Activated CD4-positive, alpha-beta T cell treated with anti-CD3 and anti-CD28 coated beads, Interleukin-2, amount 10 ng/mL, durations not matched to agents 7 days and 5 days (primary cell): ENCODE measurements around the gene ABTB2. TPM values are rescaled to one million over a fixed set of nuclear protein-coding genes. Genes with fewer than 3 reads are reported as not detected.

Experiments used
- CTCF ChIA-PET: fragments of 350-600 bp; sonication (Branson Sonifier 250); formaldehyde crosslinking; loops from one replicate; lab custom pipeline; 2021; ENCODE audit warnings: antibody characterized with exemption; lab: Charles Lee
- POLR2A ChIA-PET: fragments of 350-600 bp; sonication (Branson Sonifier 250); formaldehyde crosslinking; loops from one replicate; lab custom pipeline; 2021; ENCODE audit warnings: antibody characterized with exemption; lab: Charles Lee
- DNase-seq: peaks from one replicate; pipeline ENCODE4 v3.0.0-alpha.2; 2020
- H3K27ac Mint-ChIP-seq: one replicate; pipeline ENCODE4 v1.8.0; 2021; ENCODE audit warnings: mild to moderate bottlenecking, moderate library complexity, mixed read lengths
- H3K27me3 Mint-ChIP-seq: one replicate; pipeline ENCODE4 v1.8.0; 2021; ENCODE audit warnings: mixed read lengths
- H3K36me3 Mint-ChIP-seq: one replicate; pipeline ENCODE4 v1.8.0; 2021; ENCODE audit warnings: low read depth, mixed read lengths
- H3K4me1 Mint-ChIP-seq: one replicate; pipeline ENCODE4 v1.8.0; 2021; ENCODE audit warnings: mixed read lengths
- H3K4me3 Mint-ChIP-seq: one replicate; pipeline ENCODE4 v1.8.0; 2021; ENCODE audit warnings: mild to moderate bottlenecking, moderate library complexity, mixed read lengths
- H3K9me3 Mint-ChIP-seq: one replicate; pipeline ENCODE4 v1.8.0; 2021; ENCODE audit warnings: mixed read lengths
- total RNA-seq, 2 experiments: library from RNA; stranded (reverse); gene quantifications; one replicate each; pipeline ENCODE4 v1.2.3, GENCODE V29; 2021

ABTB2 gene
- total RNA-seq, 2 experiments from 2014 or later, result 0.55 to 0.65 TPM

GRCh38 chr11:34179026-34179675, 178.7 kb downstream of the ABTB2 start:
- no peaks in the 10 kb centered on the region for H3K36me3 Mint-ChIP-seq

GRCh38 chr11:34178209-34178821, 179.5 kb downstream of the ABTB2 start:
- no peaks in the 10 kb centered on the region for H3K36me3 Mint-ChIP-seq
- H3K27me3 Mint-ChIP-seq, result peaks cover 6% of the 10 kb centered on the region
- CTCF ChIA-PET, result interaction anchor here (0.8 to 1.7 kb wide), 8 partner anchors 16 to 276 kb away, joined by 3 to 5 read pairs (median 3); partner anchors contain the start of gene ABTB2
- H3K9me3 Mint-ChIP-seq, result no peaks in the 10 kb centered on the region
- POLR2A ChIA-PET, result no interaction called here
- H3K27ac Mint-ChIP-seq, result no peak overlapping the region
- peaks cover 22% of the 10 kb centered on the region for H3K4me1 Mint-ChIP-seq
- DNase-seq, result no peak
- no peak overlapping the region for H3K4me3 Mint-ChIP-seq

More at GRCh38 chr11:34179026-34179675, 178.7 kb downstream of the ABTB2 start:
- Mint-ChIP-seq H3K4me1 (peaks cover 18% of the 10 kb centered on the region), H3K9me3 (no peaks in the 10 kb centered on the region), H3K27ac (no peak overlapping the region), H3K4me3 (no peak overlapping the region), H3K27me3 (peaks cover 6% of the 10 kb centered on the region)
- no peak for DNase-seq
- ChIA-PET POLR2A (no interaction called here), CTCF (interaction anchor here (0.6 to 1.7 kb wide), 10 partner anchors 17 to 276 kb away, joined by 3 to 4 read pairs (median 3); partner anchors contain the start of gene ABTB2)

GRCh38 chr11:34176751-34177209, 181.0 kb downstream of the ABTB2 start:
- Mint-ChIP-seq H3K4me3 (no peak overlapping the region), H3K27ac (no peak overlapping the region), H3K36me3 (no peaks in the 10 kb centered on the region), H3K27me3 (peaks cover 6% of the 10 kb centered on the region), H3K9me3 (no peaks in the 10 kb centered on the region), H3K4me1 (peaks cover 22% of the 10 kb centered on the region)
- POLR2A ChIA-PET, result no interaction called here
- CTCF ChIA-PET, result interaction anchor here (1.1 to 4.7 kb wide), 2 partner anchors 10 to 16 kb away, joined by 3 to 77 read pairs; no protein-coding TSS in a partner anchor
- DNase-seq, result no peak

- no peak overlapping the region for H3K27ac Mint-ChIP-seq
- no peaks in the 10 kb centered on the region for H3K36me3 Mint-ChIP-seq
- no peak for DNase-seq
- peaks cover 6% of the 10 kb centered on the region for H3K27me3 Mint-ChIP-seq
- peaks cover 22% of the 10 kb centered on the region for H3K4me1 Mint-ChIP-seq
- no peaks in the 10 kb centered on the region for H3K9me3 Mint-ChIP-seq
- ChIA-PET CTCF (interaction anchor here (1.0 to 4.7 kb wide), 13 partner anchors 12 to 190 kb away, joined by 3 to 77 read pairs (median 7); partner anchors contain the start of gene ABTB2), POLR2A (no interaction called here)
- no peak overlapping the region for H3K4me3 Mint-ChIP-seq
Observed at GRCh38 chr11:34175284-34176019, 182.4 kb downstream of the ABTB2 start.

GRCh38 chr11:34174412-34175041, 183.3 kb downstream of the ABTB2 start:
- POLR2A ChIA-PET, result interaction anchor here (0.6 kb wide), 1 partner anchor 59 kb away, joined by 4 read pairs; no protein-coding TSS in a partner anchor

GRCh38 chr11:34173050-34173449, 184.8 kb downstream of the ABTB2 start:
- ChIA-PET CTCF (interaction anchor here (1.4 to 4.7 kb wide), 3 partner anchors 12 to 52 kb away, joined by 3 to 77 read pairs (median 6); no protein-coding TSS in a partner anchor), POLR2A (no interaction called here)
- Mint-ChIP-seq H3K27ac (no peak overlapping the region), H3K9me3 (no peaks in the 10 kb centered on the region), H3K4me1 (peaks cover 22% of the 10 kb centered on the region), H3K27me3 (peaks cover 7% of the 10 kb centered on the region), H3K4me3 (no peak overlapping the region), H3K36me3 (no peaks in the 10 kb centered on the region)
- DNase-seq, result no peak

More at GRCh38 chr11:34174412-34175041, 183.3 kb downstream of the ABTB2 start:
- Mint-ChIP-seq H3K4me1 (peaks cover 22% of the 10 kb centered on the region), H3K36me3 (no peaks in the 10 kb centered on the region), H3K9me3 (no peaks in the 10 kb centered on the region), H3K27ac (no peak overlapping the region), H3K27me3 (peaks cover 7% of the 10 kb centered on the region), H3K4me3 (peak overlapping the region; percentile 24)
- peak; percentile 81 for DNase-seq
- CTCF ChIA-PET, result interaction anchor here (0.6 to 4.7 kb wide), 45 partner anchors 10 to 363 kb away, joined by 3 to 77 read pairs (median 4); partner anchors contain the start of gene ABTB2

GRCh38 chr11:34169686-34170085, 188.1 kb downstream of the ABTB2 start:
- H3K4me3 Mint-ChIP-seq, result no peak overlapping the region
- no peak overlapping the region for H3K27ac Mint-ChIP-seq
- no peaks in the 10 kb centered on the region for H3K36me3 Mint-ChIP-seq
- POLR2A ChIA-PET, result no interaction called here
- H3K4me1 Mint-ChIP-seq, result peaks cover 8% of the 10 kb centered on the region
- DNase-seq, result no peak
- CTCF ChIA-PET, result interaction anchor here (1.2 to 2.3 kb wide), 2 partner anchors 11 to 189 kb away, joined by 3 to 8 read pairs; partner anchors contain the start of gene ABTB2
- peaks cover 2% of the 10 kb centered on the region for H3K27me3 Mint-ChIP-seq
- H3K9me3 Mint-ChIP-seq, result no peaks in the 10 kb centered on the region

GRCh38 chr11:34168642-34169420, 189.0 kb downstream of the ABTB2 start:
- peaks cover 2% of the 10 kb centered on the region for H3K27me3 Mint-ChIP-seq
- DNase-seq, result no peak
- CTCF ChIA-PET, result interaction anchor here (0.7 to 2.3 kb wide), 4 partner anchors 10 to 189 kb away, joined by 3 to 8 read pairs (median 3); partner anchors contain the start of gene ABTB2
- POLR2A ChIA-PET, result no interaction called here
- no peak overlapping the region for H3K27ac Mint-ChIP-seq
- H3K4me3 Mint-ChIP-seq, result no peak overlapping the region
- no peaks in the 10 kb centered on the region for H3K36me3 Mint-ChIP-seq
- H3K4me1 Mint-ChIP-seq, result peaks cover 3% of the 10 kb centered on the region
- no peaks in the 10 kb centered on the region for H3K9me3 Mint-ChIP-seq

- Mint-ChIP-seq H3K4me3 (no peak overlapping the region), H3K4me1 (no peaks in the 10 kb centered on the region), H3K9me3 (no peaks in the 10 kb centered on the region), H3K36me3 (no peaks in the 10 kb centered on the region), H3K27ac (no peak overlapping the region), H3K27me3 (peaks cover 2% of the 10 kb centered on the region)
- CTCF ChIA-PET, result interaction anchor here (0.9 to 2.3 kb wide), 2 partner anchors 17 to 190 kb away, joined by 3 to 8 read pairs; partner anchors contain the start of gene ABTB2
- no peak for DNase-seq
- POLR2A ChIA-PET, result no interaction called here
Observed at GRCh38 chr11:34167961-34168360, 189.8 kb downstream of the ABTB2 start.

- POLR2A ChIA-PET, result no interaction called here
- CTCF ChIA-PET, result interaction anchor here (1.6 kb wide), 1 partner anchor 14 kb away, joined by 5 read pairs; no protein-coding TSS in a partner anchor
- H3K4me1 Mint-ChIP-seq, result no peaks in the 10 kb centered on the region
- no peaks in the 10 kb centered on the region for H3K9me3 Mint-ChIP-seq
- DNase-seq, result no peak
- H3K27me3 Mint-ChIP-seq, result peaks cover 2% of the 10 kb centered on the region
- H3K36me3 Mint-ChIP-seq, result no peaks in the 10 kb centered on the region
- no peak overlapping the region for H3K27ac Mint-ChIP-seq
- no peak overlapping the region for H3K4me3 Mint-ChIP-seq
Observed at GRCh38 chr11:34166806-34167740, 190.7 kb downstream of the ABTB2 start.
